Duodenal mucosa (tissue), 2 donors: Measurements from ENCODE around the gene CBX6.
"Not testable (repeated sequence)": the region's sequence is repeated elsewhere in the genome, so short reads cannot be mapped to it uniquely, and the experiment has no call there.

Source experiments
- H3K27ac ChIP-seq: one replicate; pipeline ENCODE4 v1.7.0; 2013; ENCODE audit warnings: low read depth, low read length
- H3K27me3 ChIP-seq, 2 donors: one replicate each; pipeline ENCODE4 v1.7.0; 2013; ENCODE audit warnings: low read length in 2 of 2, control low read depth in 1 of 2; ENCODE audit not compliant: insufficient read depth in 2 of 2, control insufficient read depth in 1 of 2
- H3K36me3 ChIP-seq, 2 donors: one replicate each; pipeline ENCODE4 v1.7.0; 2013; ENCODE audit warnings: low read length in 2 of 2, control low read depth in 1 of 2; ENCODE audit not compliant: insufficient read depth in 2 of 2, control insufficient read depth in 1 of 2
- H3K4me1 ChIP-seq, 2 donors: one replicate each; pipeline ENCODE4 v1.7.0; 2013; ENCODE audit warnings: low read length in 2 of 2, control low read depth in 1 of 2; ENCODE audit not compliant: insufficient read depth in 2 of 2, control insufficient read depth in 1 of 2
- H3K4me3 ChIP-seq, 2 donors: one replicate each; pipeline ENCODE4 v1.7.0; 2013; ENCODE audit warnings: low read length in 2 of 2, low read depth in 1 of 2
- H3K9ac ChIP-seq, 2 donors: one replicate each; pipeline ENCODE4 v1.7.0; 2013; ENCODE audit warnings: low read length in 2 of 2, low read depth in 1 of 2
- H3K9me3 ChIP-seq, 2 donors: one replicate each; pipeline ENCODE4 v1.7.0; 2013; ENCODE audit warnings: low read length in 2 of 2, control low read depth in 1 of 2; ENCODE audit not compliant: control insufficient read depth in 1 of 2

CBX6 gene

DNA sequence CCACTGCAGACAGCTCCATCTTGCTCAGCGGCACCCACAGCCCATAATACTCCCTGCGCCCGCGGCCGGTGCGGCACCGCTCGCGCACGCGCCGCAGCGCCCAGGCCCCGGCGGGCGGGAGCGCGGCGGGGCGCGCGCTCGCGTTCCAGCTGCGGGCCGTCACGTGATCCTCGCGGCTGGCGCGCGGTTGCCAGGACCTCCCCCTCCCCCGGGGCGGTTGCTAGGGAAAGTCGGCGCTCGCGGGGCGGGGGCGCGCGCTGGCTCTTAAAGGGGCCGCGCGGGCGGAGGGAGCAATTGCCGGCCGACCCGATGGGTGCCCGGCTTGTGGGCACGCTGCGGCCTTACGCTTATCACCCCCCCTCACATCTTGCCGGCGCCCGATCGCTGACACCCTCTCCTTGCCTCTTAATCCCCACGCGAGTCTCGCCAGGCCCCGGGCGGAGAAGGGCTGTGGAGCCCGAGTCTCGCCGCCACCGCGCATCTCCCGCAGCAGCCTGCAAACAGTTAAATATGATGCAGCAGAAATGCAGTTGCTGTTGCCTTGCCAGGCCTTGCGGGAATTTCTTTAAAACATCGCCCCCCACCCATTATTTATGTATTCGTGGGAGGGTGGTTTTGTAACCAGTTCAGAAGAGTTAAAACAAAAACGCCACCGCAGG is at the start of gene CBX6:
TSS of gene CBX6 (minus strand) at position 45 of the 659 bp plus-strand sequence. CDS start at position 19, 26 bp downstream.
- H3K27me3 ChIP-seq, result peaks cover 21 to 24% of the 10 kb centered on the region in 2 donors
- H3K4me3 ChIP-seq, result peak within 1 kb of the TSS; percentile 73 to 84
- H3K27ac ChIP-seq, result peak within 1 kb of the TSS; percentile 78
- no peaks in the 10 kb centered on the region for H3K9me3 ChIP-seq
- H3K4me1 ChIP-seq, result peaks cover 10 to 14% of the 10 kb centered on the region in 2 donors
- H3K9ac ChIP-seq, result peak within 1 kb of the TSS; percentile 64
- H3K36me3 ChIP-seq, result peaks cover 0 to 3% of the 10 kb centered on the region in 2 donors

GRCh38 chr22:38921806-38922205 is 49.8 kb upstream of the CBX6 start:
- peaks cover 1 to 3% of the 10 kb centered on the region in 2 donors for H3K27me3 ChIP-seq
- no peaks in the 10 kb centered on the region for H3K9me3 ChIP-seq
- peaks cover 42 to 50% of the 10 kb centered on the region in 2 donors for H3K4me1 ChIP-seq
- H3K9ac ChIP-seq, result no peak overlapping the region
- no peak overlapping the region for H3K4me3 ChIP-seq
- no peak overlapping the region for H3K27ac ChIP-seq
- H3K36me3 ChIP-seq, result no peaks in the 10 kb centered on the region

- Histone ChIP-seq H3K4me3 (no peak overlapping the region), H3K9me3 (no peaks in the 10 kb centered on the region), H3K4me1 (peaks cover 42 to 50% of the 10 kb centered on the region in 2 donors), H3K36me3 (no peaks in the 10 kb centered on the region), H3K9ac (no peak overlapping the region), H3K27ac (no peak overlapping the region), H3K27me3 (peaks cover 6 to 7% of the 10 kb centered on the region in 2 donors)
These were observed 49.1 kb upstream of the CBX6 start for GRCh38 chr22:38921120-38921519.

GRCh38 chr22:38919631-38920190 is 47.7 kb upstream of the CBX6 start:
- Histone ChIP-seq H3K9ac (no peak overlapping the region), H3K9me3 (no peaks in the 10 kb centered on the region), H3K27me3 (peaks cover 7 to 10% of the 10 kb centered on the region in 2 donors), H3K36me3 (no peaks in the 10 kb centered on the region), H3K4me3 (no peak overlapping the region), H3K27ac (no peak overlapping the region), H3K4me1 (peaks cover 31 to 40% of the 10 kb centered on the region in 2 donors)

- H3K27ac ChIP-seq, result no peak overlapping the region
- no peak overlapping the region for H3K9ac ChIP-seq
- H3K27me3 ChIP-seq, result peaks cover 19 to 30% of the 10 kb centered on the region in 2 donors
- H3K9me3 ChIP-seq, result no peaks in the 10 kb centered on the region
- no peaks in the 10 kb centered on the region for H3K4me1 ChIP-seq
- H3K4me3 ChIP-seq, result no peak overlapping the region
- no peaks in the 10 kb centered on the region for H3K36me3 ChIP-seq
These were observed 39.4 kb upstream of the CBX6 start for GRCh38 chr22:38911434-38911833.

DNA sequence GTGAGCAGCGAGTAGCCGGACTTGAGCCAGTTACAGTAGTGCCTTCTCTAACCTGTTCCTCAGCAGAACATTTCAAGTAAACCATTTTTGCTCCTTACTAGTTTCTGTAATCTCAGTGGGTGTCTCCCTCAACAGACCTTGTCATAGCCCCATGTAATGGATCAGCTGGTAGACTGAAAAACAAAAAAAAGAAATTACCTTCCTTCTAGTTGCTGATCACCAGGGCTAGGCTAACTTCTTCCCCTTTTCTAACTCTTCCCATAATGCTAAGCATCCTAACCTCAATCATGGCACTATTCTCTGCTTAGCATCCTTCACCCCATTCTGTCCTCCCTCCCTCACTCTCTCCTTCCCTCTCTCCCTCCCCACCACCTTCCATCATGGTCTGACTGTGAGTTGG is 35.8 kb upstream of the CBX6 start:
- no peak overlapping the region for H3K9ac ChIP-seq
- no peaks in the 10 kb centered on the region for H3K36me3 ChIP-seq
- no peaks in the 10 kb centered on the region for H3K9me3 ChIP-seq
- H3K27me3 ChIP-seq, result peaks cover 17 to 20% of the 10 kb centered on the region in 2 donors
- H3K4me3 ChIP-seq, result no peak overlapping the region
- H3K27ac ChIP-seq, result no peak overlapping the region
- no peaks in the 10 kb centered on the region for H3K4me1 ChIP-seq

- Histone ChIP-seq H3K36me3 (no peaks in the 10 kb centered on the region), H3K4me3 (no peak overlapping the region), H3K9me3 (no peaks in the 10 kb centered on the region)
These were observed 34.0 kb upstream of the CBX6 start for GRCh38 chr22:38906052-38906451.

GRCh38 chr22:38904052-38904617 is 32.1 kb upstream of the CBX6 start:
- H3K4me3 ChIP-seq, H3K4me1 ChIP-seq, H3K9ac ChIP-seq, H3K9me3 ChIP-seq, H3K27ac ChIP-seq, H3K36me3 ChIP-seq: not testable (repeated sequence)
- peaks cover 16 to 26% of the 10 kb centered on the region in 2 donors for H3K27me3 ChIP-seq

More at GRCh38 chr22:38906052-38906451, 34.0 kb upstream of the CBX6 start:
- Histone ChIP-seq H3K9ac (no peak overlapping the region), H3K27ac (no peak overlapping the region), H3K27me3 (peaks cover 23 to 33% of the 10 kb centered on the region in 2 donors), H3K4me1 (peaks cover 0 to 5% of the 10 kb centered on the region in 2 donors)

DNA sequence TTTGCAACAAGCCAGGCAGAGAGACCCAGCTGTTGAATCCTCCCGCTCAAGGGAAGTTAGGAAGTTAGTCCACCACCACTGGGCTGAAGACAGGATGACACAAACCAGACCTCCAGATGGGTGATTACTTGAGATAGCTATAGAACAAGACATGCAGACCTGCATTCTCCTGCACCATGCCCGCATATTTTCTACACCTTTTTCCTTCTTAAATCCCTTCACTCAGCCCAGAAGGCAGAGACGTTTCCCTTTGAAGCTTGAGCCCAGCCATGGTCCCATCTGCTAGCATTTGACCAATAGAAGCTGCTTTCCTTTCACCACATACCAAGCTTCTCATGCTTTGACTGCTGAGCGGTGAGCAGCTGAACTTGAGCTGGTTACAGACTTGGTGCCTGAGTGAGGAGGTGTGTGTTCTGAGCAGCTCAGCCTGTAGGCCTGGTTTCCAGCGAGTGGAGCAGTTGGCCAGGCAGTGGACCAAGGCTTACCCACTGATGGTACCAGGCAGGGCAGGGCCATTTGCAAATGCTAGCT is 29.2 kb upstream of the CBX6 start:
- H3K27ac ChIP-seq, result no peak overlapping the region
- H3K27me3 ChIP-seq, result peaks cover 6 to 15% of the 10 kb centered on the region in 2 donors
- no peak overlapping the region for H3K4me3 ChIP-seq
- no peaks in the 10 kb centered on the region for H3K36me3 ChIP-seq
- H3K9ac ChIP-seq, result no peak overlapping the region
- no peaks in the 10 kb centered on the region for H3K9me3 ChIP-seq
- peaks cover 0 to 9% of the 10 kb centered on the region in 2 donors for H3K4me1 ChIP-seq

- H3K4me1 ChIP-seq, result peaks cover 0 to 9% of the 10 kb centered on the region in 2 donors
- H3K27ac ChIP-seq, result no peak overlapping the region
- no peaks in the 10 kb centered on the region for H3K36me3 ChIP-seq
- H3K27me3 ChIP-seq, result peaks cover 6 to 15% of the 10 kb centered on the region in 2 donors
- no peak overlapping the region for H3K9ac ChIP-seq
- H3K4me3 ChIP-seq, result no peak overlapping the region
- no peaks in the 10 kb centered on the region for H3K9me3 ChIP-seq
These were observed 28.7 kb upstream of the CBX6 start for GRCh38 chr22:38900677-38901076.
